NCI-H1417 (cell line): ENCODE results near the gene MMP15.
"Not testable (repeated sequence)": the region's sequence is repeated elsewhere in the genome, so short reads cannot be mapped to it uniquely, and the experiment has no call there.

Experiments used
- DNase-seq, 3 experiments: peaks; one replicate each; lab custom pipeline; 2025; lab: John Stamatoyannopoulos, UW

MMP15 gene

GRCh38 chr16:58049232-58050185 is 24.0 kb downstream of the MMP15 start:
- DNase-seq = no peak

DNA sequence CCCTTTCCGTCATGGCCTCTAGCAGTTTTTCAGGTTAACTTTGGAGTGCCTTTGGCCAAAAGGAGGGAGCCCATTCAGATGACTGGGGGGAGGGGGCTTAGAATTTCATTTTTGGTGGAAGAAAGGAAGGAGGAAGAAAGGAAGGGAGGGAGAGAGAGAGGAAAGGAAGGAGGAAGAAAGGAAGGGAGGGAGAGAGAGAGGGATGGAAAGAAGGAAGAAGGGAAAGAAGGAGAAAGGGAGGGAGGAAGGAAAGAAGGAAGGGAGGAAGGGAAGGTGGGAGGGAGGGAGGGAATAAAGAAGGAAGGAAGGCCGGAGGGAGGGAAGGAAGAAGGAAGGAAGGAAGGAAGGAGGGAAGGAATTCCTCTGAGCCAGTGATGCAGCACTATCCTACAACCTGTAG is 25.7 kb downstream of the MMP15 start:
- no peak for DNase-seq

- DNase-seq = no peak
These were observed 26.5 kb downstream of the MMP15 start for GRCh38 chr16:58051821-58052603.

DNA sequence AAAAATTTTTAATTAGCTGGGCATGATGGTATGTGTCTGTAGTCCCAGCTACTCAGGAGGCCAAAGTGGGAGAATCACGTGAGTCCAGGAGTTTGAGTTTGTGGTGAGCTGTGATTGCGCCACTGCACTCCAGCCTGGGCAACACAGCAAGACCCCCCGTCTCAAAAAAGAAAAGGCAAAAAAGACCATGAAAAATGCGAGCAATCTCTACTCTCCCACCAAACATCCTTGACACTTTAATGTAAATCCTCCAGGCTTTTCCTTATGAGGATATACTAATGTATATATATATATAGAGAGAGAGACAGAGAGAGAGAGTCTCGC is 28.1 kb downstream of the MMP15 start:
- DNase-seq = no peak

GRCh38 chr16:58054289-58054688 is 28.7 kb downstream of the MMP15 start:
- no peak for DNase-seq

- peak in 1 of 3 experiments; percentile 14 for DNase-seq
These were observed 31.0 kb downstream of the MMP15 start for GRCh38 chr16:58056580-58056979.

DNA sequence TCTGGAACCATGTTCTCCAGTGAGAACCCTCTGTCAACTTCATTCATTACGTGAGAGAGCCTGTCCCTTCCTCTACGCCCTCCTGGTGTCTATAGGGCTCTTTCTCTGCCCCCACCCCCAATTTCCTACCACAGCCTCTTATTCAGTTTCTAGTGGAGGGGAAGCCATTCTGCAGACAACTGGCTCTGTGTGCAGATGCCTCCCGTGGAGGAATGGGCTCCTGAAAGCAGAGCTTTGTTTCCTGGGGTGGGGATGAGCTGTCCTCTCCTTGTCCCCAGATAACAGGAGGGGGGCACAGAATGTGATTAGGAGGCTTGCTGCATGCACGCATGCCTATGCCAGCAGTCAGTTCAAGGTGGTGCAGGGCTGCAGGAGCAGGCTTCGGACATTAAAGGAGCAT is 31.6 kb downstream of the MMP15 start:
- no peak for DNase-seq

- no peak for DNase-seq
These were observed 32.2 kb downstream of the MMP15 start for GRCh38 chr16:58057784-58058183.

GRCh38 chr16:58062821-58063220 is 37.3 kb downstream of the MMP15 start:
- no peak for DNase-seq

- no peak for DNase-seq
These were observed 38.0 kb downstream of the MMP15 start for GRCh38 chr16:58063377-58064076.

DNA sequence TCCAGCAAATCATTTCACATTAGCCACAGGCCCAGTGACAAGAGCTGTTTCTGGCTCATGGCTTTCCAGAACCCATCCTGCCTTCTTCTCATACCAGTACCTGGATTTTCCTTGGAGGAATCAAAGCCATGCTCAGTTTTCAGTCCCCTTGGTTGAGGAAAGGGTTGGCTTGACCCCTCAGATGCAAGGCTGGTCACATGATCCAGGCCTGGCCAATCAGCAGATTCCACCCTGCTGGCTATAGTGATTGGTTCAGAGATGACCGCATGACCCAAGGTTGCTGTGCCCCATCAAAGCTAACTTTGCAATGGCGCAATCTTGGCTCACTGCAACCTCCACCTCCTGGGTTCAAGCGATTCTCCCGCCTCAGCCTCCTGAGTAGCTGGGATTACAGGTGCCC is 45.0 kb downstream of the MMP15 start:
- no peak for DNase-seq

DNA sequence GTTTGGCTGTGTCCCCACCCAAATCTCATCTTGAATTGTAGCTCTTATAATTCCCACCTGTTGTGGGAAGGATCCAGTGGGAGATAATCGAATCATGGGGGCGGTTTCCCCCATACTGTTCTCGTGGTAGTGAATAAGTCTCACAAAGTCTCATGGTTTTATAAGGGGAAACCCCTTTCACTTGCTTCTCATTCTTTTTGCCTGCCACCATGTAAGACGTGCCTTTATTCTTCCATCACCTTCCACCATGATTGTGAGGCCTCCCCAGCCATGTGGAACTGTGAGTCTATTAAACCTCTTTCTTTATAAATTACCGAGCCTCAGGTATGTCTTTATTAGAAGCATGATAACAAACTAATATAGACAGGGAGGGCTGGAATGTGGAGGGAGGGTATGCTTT is 46.6 kb downstream of the MMP15 start:
- not testable (repeated sequence) for DNase-seq

DNA sequence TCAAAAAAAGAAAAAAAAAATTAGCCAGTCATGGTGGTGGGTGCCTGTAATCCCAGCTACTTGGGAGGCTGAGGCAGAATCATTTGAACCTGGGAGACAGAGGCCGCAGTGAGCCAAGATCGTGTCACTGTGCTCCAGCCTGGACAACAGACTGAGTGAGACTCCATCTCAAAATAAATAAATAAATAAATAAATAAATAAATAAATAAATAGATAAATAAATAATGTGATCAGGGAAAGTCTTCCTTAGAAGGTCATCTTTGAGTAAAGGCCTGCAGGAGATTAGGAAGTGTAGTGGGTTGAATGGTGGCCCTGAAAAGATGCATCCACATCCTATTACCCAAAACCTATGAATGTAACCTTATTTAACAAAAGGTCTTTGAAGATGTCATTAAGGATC is 47.5 kb downstream of the MMP15 start:
- DNase-seq = not testable (repeated sequence)

DNA sequence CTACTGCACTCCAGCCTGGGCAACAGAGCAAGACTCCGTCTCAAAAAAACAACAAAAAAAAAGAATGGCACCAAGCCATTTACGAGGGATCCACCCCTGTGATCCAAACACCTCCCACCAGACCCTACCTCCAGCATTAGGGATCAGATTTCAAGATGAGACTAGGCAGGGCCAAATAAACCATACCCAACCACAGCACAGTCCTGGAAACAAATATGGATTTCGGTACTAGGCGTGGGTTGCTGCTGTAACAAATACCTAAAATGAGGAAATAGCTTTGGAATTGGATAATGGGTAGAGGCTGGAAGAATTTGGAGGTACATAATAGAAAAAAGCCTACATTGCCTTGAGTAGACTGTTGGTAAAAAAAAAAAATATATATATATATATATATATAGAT is 49.1 kb downstream of the MMP15 start:
- no peak for DNase-seq

DNA sequence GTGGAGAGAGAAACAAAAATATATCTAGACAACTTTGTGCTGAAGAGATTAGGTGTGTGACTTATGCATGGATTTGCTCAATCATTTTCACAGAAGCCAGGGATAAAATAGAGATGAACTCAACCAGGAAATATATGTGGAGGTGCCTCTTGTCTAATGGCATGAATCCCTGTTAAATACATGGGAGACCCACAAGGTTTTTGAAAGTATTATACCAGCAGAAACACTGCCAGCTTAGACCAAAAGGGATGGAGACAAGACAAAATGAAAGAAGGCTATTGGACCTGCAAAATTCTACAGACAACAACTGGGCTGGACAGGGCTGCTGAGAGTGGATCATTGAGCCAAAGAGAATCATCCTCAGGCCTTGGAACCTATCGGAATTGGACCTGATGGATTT is 51.0 kb downstream of the MMP15 start:
- DNase-seq = no peak

GRCh38 chr16:58077796-58078195 is 52.2 kb downstream of the MMP15 start:
- DNase-seq = no peak

DNA sequence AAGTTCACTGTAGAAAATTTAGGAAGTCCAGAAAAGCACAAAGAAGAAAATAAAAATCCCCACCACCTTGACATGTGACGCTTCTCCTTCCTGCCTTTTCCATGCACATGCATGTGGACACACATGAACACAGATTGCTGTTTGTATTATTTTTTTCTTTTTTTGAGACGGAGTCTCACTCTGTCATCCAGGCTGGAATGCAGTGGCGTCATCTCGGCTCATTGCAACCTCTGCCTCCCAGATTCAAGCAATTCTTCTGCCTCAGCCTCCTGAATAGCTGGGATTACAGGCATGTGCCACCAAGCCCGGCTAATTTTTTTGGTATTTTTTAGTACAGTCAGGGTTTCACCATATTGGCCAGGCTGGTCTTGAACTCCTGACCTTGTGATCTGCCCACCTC is 55.1 kb downstream of the MMP15 start:
- DNase-seq = not testable (repeated sequence)

GRCh38 chr16:58082381-58082780 is 56.8 kb downstream of the MMP15 start:
- DNase-seq = no peak

DNA sequence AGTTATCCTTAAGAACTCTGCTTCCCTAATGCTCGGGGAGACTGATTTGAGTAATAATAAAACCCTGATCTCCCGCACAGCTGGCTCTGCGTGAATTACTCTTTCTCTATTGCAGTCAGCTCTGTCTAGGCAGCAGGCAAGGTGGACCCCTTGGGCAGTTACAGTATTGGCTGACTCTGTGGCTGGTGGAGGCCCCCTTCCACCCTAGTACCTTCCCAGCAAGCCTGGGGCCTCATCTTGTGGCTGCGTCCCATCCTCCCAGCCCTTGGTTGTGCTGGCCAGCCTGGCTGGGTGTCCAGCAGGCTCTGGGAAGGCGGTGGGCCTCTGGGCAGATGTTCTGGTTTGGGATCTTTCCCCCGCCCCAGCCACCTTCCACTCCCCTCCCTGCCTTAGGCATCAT is 59.1 kb downstream of the MMP15 start:
- no peak for DNase-seq

GRCh38 chr16:58085171-58085570 is 59.6 kb downstream of the MMP15 start:
- DNase-seq = no peak

DNA sequence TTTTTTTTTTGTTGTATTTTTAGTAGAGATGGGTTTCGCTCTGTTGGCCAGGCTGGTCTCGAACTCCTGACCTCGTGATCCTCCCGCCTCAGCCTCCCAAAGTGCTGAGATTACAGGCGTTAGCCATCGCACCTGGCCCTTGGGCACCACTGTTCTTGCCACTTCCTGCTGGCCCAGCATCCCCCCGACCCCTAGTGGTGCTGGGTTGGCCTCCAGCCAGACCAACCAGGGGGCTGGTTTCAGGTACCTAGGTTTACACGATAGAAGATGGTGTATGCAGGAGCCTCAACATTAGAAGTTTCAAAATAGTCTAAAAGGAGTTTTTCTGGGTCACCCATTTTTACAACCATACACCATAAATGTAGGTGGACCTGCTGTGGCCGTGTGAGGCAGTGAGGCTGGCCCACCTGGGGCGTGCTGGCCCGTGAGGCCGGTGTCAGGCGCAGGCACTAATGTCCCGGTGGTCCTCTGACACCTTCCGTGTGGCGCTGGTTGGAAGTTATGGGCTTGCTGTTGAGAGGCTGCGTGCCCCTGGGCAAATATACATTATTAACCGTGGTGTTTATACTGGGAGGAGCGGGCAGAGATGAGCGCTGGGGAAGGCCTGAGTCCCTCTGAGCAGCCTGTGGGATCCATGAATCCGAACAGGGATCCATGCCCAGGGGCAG is 60.2 kb downstream of the MMP15 start:
- peak in 1 of 3 experiments; percentile 14 for DNase-seq
